Liver (tissue), 10 donors: Measurements from ENCODE around the gene PRMT7. TPM values are rescaled to one million over a fixed set of nuclear protein-coding genes. Genes with fewer than 3 reads are reported as not detected.

Experiments
- DNase-seq: peaks from one replicate; pipeline ENCODE4 v3.0.0-alpha.2; 2017; ENCODE audit warnings: low spot score
- H3K27ac ChIP-seq, 2 donors: one replicate each; pipeline ENCODE4 v1.7.0; 2013; ENCODE audit warnings: inconsistent platforms in 2 of 2, low read length in 2 of 2, control low read depth in 1 of 2, low read depth in 1 of 2, mild to moderate bottlenecking in 1 of 2
- H3K27me3 ChIP-seq, 4 donors: one replicate each; pipeline versions ENCODE4 v1.6.1 to v1.7.0; 2013; ENCODE audit warnings: low read length in 3 of 4, inconsistent platforms in 1 of 4, mild to moderate bottlenecking in 1 of 4, moderate library complexity in 1 of 4; ENCODE audit not compliant: control insufficient read depth in 4 of 4, insufficient read depth in 4 of 4
- H3K36me3 ChIP-seq, 4 donors: one replicate each; pipeline versions ENCODE4 v1.6.1 to v1.7.0; 2013; ENCODE audit warnings: low read length in 3 of 4, mild to moderate bottlenecking in 3 of 4, low read depth in 1 of 4, moderate library complexity in 1 of 4; ENCODE audit not compliant: control insufficient read depth in 4 of 4, insufficient read depth in 3 of 4
- H3K4me1 ChIP-seq, 4 donors: one replicate each; pipeline versions ENCODE4 v1.6.1 to v1.7.0; 2013; ENCODE audit warnings: low read length in 3 of 4, mild to moderate bottlenecking in 3 of 4, moderate library complexity in 1 of 4; ENCODE audit not compliant: control insufficient read depth in 4 of 4, insufficient read depth in 4 of 4
- H3K4me3 ChIP-seq, 3 donors: one replicate each; pipeline versions ENCODE4 v1.6.1 to v1.7.0; 2013; ENCODE audit warnings: low read length in 3 of 3, control low read depth in 1 of 3, low read depth in 1 of 3, mild to moderate bottlenecking in 1 of 3
- H3K9ac ChIP-seq, 2 donors: one replicate each; pipeline ENCODE4 v1.7.0; 2013; ENCODE audit warnings: low read length in 2 of 2, mild to moderate bottlenecking in 2 of 2, moderate library complexity in 2 of 2, control low read depth in 1 of 2, low read depth in 1 of 2
- H3K9me3 ChIP-seq, 4 donors: one replicate each; pipeline versions ENCODE4 v1.6.1 to v1.7.0; 2013; ENCODE audit warnings: low read length in 3 of 4; ENCODE audit not compliant: control insufficient read depth in 4 of 4
- EGR1 ChIP-seq, 2 donors: IDR thresholded peaks; 2 replicates each; pipeline ENCODE4 v1.6.1; 2016 to 2018; ENCODE audit warnings: antibody characterized with exemption in 2 of 2, low read depth in 2 of 2
- FOXA2 ChIP-seq: IDR thresholded peaks from 2 replicates; pipeline ENCODE4 v1.6.1; 2016; ENCODE audit warnings: antibody characterized with exemption
- GABPA ChIP-seq, 2 donors: IDR thresholded peaks in 1 of 2; conservative IDR thresholded peaks in 1 of 2; 2 replicates each; pipeline ENCODE4 v1.6.1; 2016; ENCODE audit warnings: antibody characterized with exemption in 2 of 2, mild to moderate bottlenecking in 1 of 2, moderate library complexity in 1 of 2
- HNF4G ChIP-seq: IDR thresholded peaks from 2 replicates; pipeline ENCODE4 v1.6.1; 2016; ENCODE audit warnings: antibody characterized with exemption
- NR2F2 ChIP-seq: IDR thresholded peaks from 2 replicates; pipeline ENCODE4 v1.6.1; 2016; ENCODE audit warnings: antibody characterized with exemption
- RAD21 ChIP-seq, 2 donors: IDR thresholded peaks; 2 replicates each; pipeline ENCODE4 v1.6.1; 2016; ENCODE audit warnings: antibody characterized with exemption in 2 of 2, mild to moderate bottlenecking in 2 of 2
- SP1 ChIP-seq: IDR thresholded peaks from 2 replicates; pipeline ENCODE4 v1.6.1; 2018; ENCODE audit warnings: antibody characterized with exemption, mild to moderate bottlenecking
- TAF1 ChIP-seq: conservative IDR thresholded peaks from 2 replicates; pipeline ENCODE4 v1.6.1; 2016; ENCODE audit warnings: antibody characterized with exemption, mild to moderate bottlenecking
- YY1 ChIP-seq: IDR thresholded peaks from 2 replicates; pipeline ENCODE4 v1.6.1; 2016; ENCODE audit warnings: antibody characterized with exemption, mild to moderate bottlenecking
- WGBS: extraction: QIAGEN DNeasy Blood & Tissue Kit; methylation state at CpG from one replicate; pipeline ENCODE4 v1.1.7; 2013; 5-methylcytosine and 5-hydroxymethylcytosine counted together
- polyA plus RNA-seq, 2 donors: library from polyadenylated mRNA; stranded (reverse) in 1 of 2; unstranded in 1 of 2; fragments of 200-250 nt in 1 of 2; fragments of >200 nt in 1 of 2; fragmentation: Nextera tagmentation in 1 of 2; extraction: Ambion mirVana in 1 of 2; gene quantifications; one replicate each; pipeline versions ENCODE4 v1.2.1 to v1.2.3, GENCODE V29; 2013 to 2015
- small RNA-seq: library from RNA; depleted of rRNA; stranded (forward); fragments of <200 nt; gene quantifications from one replicate; pipeline ENCODE3, GENCODE V24; 2014
- total RNA-seq, 2 donors: library from RNA; depleted of rRNA; stranded (reverse); fragments of >200 nt; gene quantifications; one replicate each; pipeline ENCODE4 v1.2.3, GENCODE V29; 2014
- TF ChIP-seq, protein P1 (sequence below): IDR thresholded peaks from 2 replicates; pipeline ENCODE4 v1.6.1; 2016; ENCODE audit warnings: antibody characterized with exemption
- TF ChIP-seq, protein P2 (sequence below): fragments of 150-350 bp; IDR thresholded peaks from 2 replicates; pipeline ENCODE4 v1.5.1; 2017; ENCODE audit warnings: improper control_type of control experiment, low read depth, low read length; ENCODE audit not compliant: missing input control
- donor health status: healthy.
- donor health status: healthy.
- donor health status: healthy.
- donor health status: healthy.
- donor health status: healthy.

The PRMT7 gene
- total and polyA plus RNA-seq, 4 donors = 10.7 to 31.5 (median 17.5) TPM

DNA sequence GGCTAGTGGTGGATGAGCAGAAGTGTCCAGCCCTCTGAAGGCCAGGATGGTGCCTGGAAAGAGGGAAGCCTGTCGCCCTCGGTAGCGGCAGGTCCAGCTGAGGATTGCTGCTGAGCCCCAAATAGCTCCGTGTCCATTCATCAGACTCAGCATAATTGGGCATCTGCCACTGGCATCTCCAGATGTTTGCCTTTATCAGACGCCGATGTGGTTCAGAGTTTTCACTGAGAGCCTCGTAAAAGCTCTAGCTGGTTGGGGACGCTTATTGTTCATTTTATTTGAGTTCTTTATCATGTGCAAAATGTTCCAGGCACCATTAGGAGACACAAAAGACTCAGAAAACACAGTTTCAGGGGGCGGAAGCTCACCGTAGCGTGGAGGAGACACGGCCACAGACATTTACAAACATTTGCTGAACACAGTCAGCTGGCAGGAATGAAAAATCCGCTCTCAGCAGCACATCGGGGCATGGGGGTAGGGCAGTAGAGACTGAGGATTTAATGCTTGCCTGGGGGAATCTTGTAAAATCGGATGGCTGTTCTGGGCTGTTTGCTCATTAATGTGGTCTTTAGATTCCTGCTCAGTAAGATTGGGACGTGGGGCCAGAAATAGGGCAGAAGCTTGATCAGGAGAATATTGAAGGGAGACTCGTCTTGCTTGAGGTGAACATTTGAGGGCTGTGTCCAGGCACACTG is 95.8 kb downstream of the PRMT7 start:
- TF ChIP-seq TAF1 (no peak), FOXA2 (no peak), NR2F2 (no peak), RAD21 (IDR thresholded peaks at IDR 0.05) (no peak), HNF4G (no peak), EGR1 (IDR thresholded peaks at IDR 0.05; ENCODE audit: low read depth in 2 of 2) (no peak), SP1 (no peak), GABPA (IDR thresholded peaks at IDR 0.05 in 1 of 2, conservative IDR thresholded peaks at IDR 0.05 in 1 of 2) (no peak), YY1 (no peak)
- TF ChIP-seq, protein P1, sequence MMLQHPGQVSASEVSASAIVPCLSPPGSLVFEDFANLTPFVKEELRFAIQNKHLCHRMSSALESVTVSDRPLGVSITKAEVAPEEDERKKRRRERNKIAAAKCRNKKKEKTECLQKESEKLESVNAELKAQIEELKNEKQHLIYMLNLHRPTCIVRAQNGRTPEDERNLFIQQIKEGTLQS = no peak
- TF ChIP-seq, protein P2, sequence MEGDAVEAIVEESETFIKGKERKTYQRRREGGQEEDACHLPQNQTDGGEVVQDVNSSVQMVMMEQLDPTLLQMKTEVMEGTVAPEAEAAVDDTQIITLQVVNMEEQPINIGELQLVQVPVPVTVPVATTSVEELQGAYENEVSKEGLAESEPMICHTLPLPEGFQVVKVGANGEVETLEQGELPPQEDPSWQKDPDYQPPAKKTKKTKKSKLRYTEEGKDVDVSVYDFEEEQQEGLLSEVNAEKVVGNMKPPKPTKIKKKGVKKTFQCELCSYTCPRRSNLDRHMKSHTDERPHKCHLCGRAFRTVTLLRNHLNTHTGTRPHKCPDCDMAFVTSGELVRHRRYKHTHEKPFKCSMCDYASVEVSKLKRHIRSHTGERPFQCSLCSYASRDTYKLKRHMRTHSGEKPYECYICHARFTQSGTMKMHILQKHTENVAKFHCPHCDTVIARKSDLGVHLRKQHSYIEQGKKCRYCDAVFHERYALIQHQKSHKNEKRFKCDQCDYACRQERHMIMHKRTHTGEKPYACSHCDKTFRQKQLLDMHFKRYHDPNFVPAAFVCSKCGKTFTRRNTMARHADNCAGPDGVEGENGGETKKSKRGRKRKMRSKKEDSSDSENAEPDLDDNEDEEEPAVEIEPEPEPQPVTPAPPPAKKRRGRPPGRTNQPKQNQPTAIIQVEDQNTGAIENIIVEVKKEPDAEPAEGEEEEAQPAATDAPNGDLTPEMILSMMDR = no peak
- Histone ChIP-seq H3K9me3 (no peaks in the 10 kb centered on the region), H3K9ac (no peak overlapping the region), H3K36me3 (no peaks in the 10 kb centered on the region), H3K27me3 (no peaks in the 10 kb centered on the region), H3K27ac (no peak overlapping the region), H3K4me3 (no peak overlapping the region), H3K4me1 (peaks cover 14 to 23% (median 18%) of the 10 kb centered on the region in 4 donors)
- no peak for DNase-seq
- WGBS = 41% methylated on average over 17 of the region's 17 CpGs

Small RNA genes lying within 50 kb of the gene (small RNA-seq; reads per million reads assigned to genes)
- not detected for gene RNU4-30P
- gene RNU6-1262P = not detected

Other genes starting within 250 kb of the PRMT7 start
- gene NFATC3, start 225.6 kb upstream of the PRMT7 start, total RNA-seq = 10 to 100 TPM; 20.9 to 21.2 TPM
- gene NFATC3, start 225.6 kb upstream of the PRMT7 start, polyA plus RNA-seq = 10 to 100 TPM in 1 of 2 donors, 1 to 10 TPM in 1; 9.7 to 12.6 TPM
- 10 to 100 TPM; 21.0 to 84.8 TPM for gene ESRP2, start 74.9 kb upstream of the PRMT7 start, total RNA-seq
- gene ESRP2, start 74.9 kb upstream of the PRMT7 start, polyA plus RNA-seq = 10 to 100 TPM; 41.6 to 49.8 TPM
- gene PLA2G15, start 65.6 kb upstream of the PRMT7 start, total RNA-seq = 10 to 100 TPM; 16.2 to 19.8 TPM
- 10 to 100 TPM in 1 of 2 donors, 1 to 10 TPM in 1; 4.5 to 13.9 TPM for gene PLA2G15, start 65.6 kb upstream of the PRMT7 start, polyA plus RNA-seq
- 1 to 10 TPM; 2.5 to 4.9 TPM for gene SLC7A6, start 46.5 kb upstream of the PRMT7 start, total RNA-seq
- 1 to 10 TPM; 1.2 to 1.3 TPM for gene SLC7A6, start 46.5 kb upstream of the PRMT7 start, polyA plus RNA-seq
- gene SLC7A6OS, start 73 bp upstream of the PRMT7 start, total RNA-seq = 1 to 10 TPM; 6.2 to 8.3 TPM
- 1 to 10 TPM; 2.6 to 4.8 TPM for gene SLC7A6OS, start 73 bp upstream of the PRMT7 start, polyA plus RNA-seq
- gene SMPD3, start 137.5 kb downstream of the PRMT7 start, total RNA-seq = 10 to 100 TPM in 1 of 2 donors, under 1 TPM in 1; 0.33 to 10.6 TPM
- gene SMPD3, start 137.5 kb downstream of the PRMT7 start, polyA plus RNA-seq = 1 to 10 TPM in 1 of 2 donors, under 1 TPM in 1; 0.92 to 4.6 TPM
- gene ZFP90, start 228.3 kb downstream of the PRMT7 start, total RNA-seq = 10 to 100 TPM in 1 of 2 donors, 1 to 10 TPM in 1; 7.3 to 18.9 TPM
- gene ZFP90, start 228.3 kb downstream of the PRMT7 start, polyA plus RNA-seq = 1 to 10 TPM; 2.1 to 3.8 TPM